Hair follicle dermal papilla cell (primary cell): ENCODE results near the gene FTCDNL1. TPM values are rescaled to one million over a fixed set of nuclear protein-coding genes. Genes with fewer than 3 reads are reported as not detected.

Experiments
- small RNA-seq: library from RNA; depleted of rRNA; stranded (forward); fragments of <200 nt; gene quantifications from one replicate; pipeline ENCODE3, GENCODE V24; 2012
- total RNA-seq: library from RNA; depleted of rRNA; stranded (reverse); fragments of >200 nt; gene quantifications from 2 replicates; pipeline ENCODE4 v1.2.3, GENCODE V29; 2012

The FTCDNL1 gene
- total RNA-seq = 0.73 and 1.3 TPM in 2 replicates

GRCh38 chr2:199850718-199851500, at the start of gene FTCDNL1:
Gene FTCDNL1 (minus strand): TSS chr2:199851192. CDS start chr2:199848962, 2,230 bp downstream.

Small RNAs within 50 kb of the gene (small RNA-seq; reads per million reads assigned to genes)
- gene AC108032.1 (not detected), gene RN7SL717P (not detected)

Other genes starting within 250 kb of the FTCDNL1 start
- gene C2orf69, start 60.1 kb upstream of the FTCDNL1 start, total RNA-seq = 13.8 and 14.3 TPM in 2 replicates
- 7.0 and 8.3 TPM in 2 replicates for gene TYW5, start 104.3 kb upstream of the FTCDNL1 start, total RNA-seq
- gene MAIP1, start 104.4 kb upstream of the FTCDNL1 start, total RNA-seq = 20.8 and 21.1 TPM in 2 replicates